ENCODE results near the gene CCNY. TPM values are rescaled to one million over a fixed set of nuclear protein-coding genes. Genes with fewer than 3 reads are reported as not detected.

The CCNY gene
- total RNA-seq, 2 donors from 2014 or later, result 40.1 to 84.6 TPM

- H3K4me3 ChIP-seq, result no peak overlapping the region
- H3K27me3 ChIP-seq (replicated peaks; ENCODE audit: insufficient read depth), result no peaks in the 10 kb centered on the region
- TF ChIP-seq CTCF (IDR thresholded peaks at IDR 0.05), result no peak
- no peaks in the 10 kb centered on the region for H3K9me3 ChIP-seq
- ATAC-seq (ENCODE audit: insufficient number of reproducible peaks, low FRiP score, low read depth), result no peak
- DNase-seq (ENCODE audit: low spot score), result no peak
- H3K4me1 ChIP-seq (ENCODE audit: control insufficient read depth in 1 of 2, low read depth in 2 of 2), result no peaks in the 10 kb centered on the region
- no peaks in the 10 kb centered on the region for H3K36me3 ChIP-seq
- H3K27ac ChIP-seq, result no peak overlapping the region
Measured at GRCh38 chr10:35505241-35505873, 169.0 kb downstream of the CCNY start.

GRCh38 chr10:35506741-35507140, 170.4 kb downstream of the CCNY start:
- Histone ChIP-seq H3K4me1 (ENCODE audit: control insufficient read depth in 1 of 2, low read depth in 2 of 2) (no peaks in the 10 kb centered on the region), H3K27ac (no peak overlapping the region), H3K36me3 (no peaks in the 10 kb centered on the region), H3K27me3 (replicated peaks; ENCODE audit: insufficient read depth) (no peaks in the 10 kb centered on the region), H3K9me3 (no peaks in the 10 kb centered on the region), H3K4me3 (no peak overlapping the region)
- no peak for ATAC-seq (ENCODE audit: insufficient number of reproducible peaks, low FRiP score, low read depth)
- no peak for DNase-seq (ENCODE audit: low spot score)
- TF ChIP-seq CTCF (IDR thresholded peaks at IDR 0.05), result no peak

- Histone ChIP-seq H3K9me3 (no peaks in the 10 kb centered on the region), H3K4me1 (ENCODE audit: control insufficient read depth in 1 of 2, low read depth in 2 of 2) (no peaks in the 10 kb centered on the region), H3K36me3 (no peaks in the 10 kb centered on the region), H3K27ac (no peak overlapping the region), H3K27me3 (replicated peaks; ENCODE audit: insufficient read depth) (no peaks in the 10 kb centered on the region), H3K4me3 (no peak overlapping the region)
- ATAC-seq (ENCODE audit: insufficient number of reproducible peaks, low FRiP score, low read depth) (no peak), DNase-seq (ENCODE audit: low spot score) (no peak)
- TF ChIP-seq CTCF (IDR thresholded peaks at IDR 0.05), result no peak
Measured at GRCh38 chr10:35507519-35508109, 171.3 kb downstream of the CCNY start.

- Histone ChIP-seq H3K9me3 (no peaks in the 10 kb centered on the region), H3K36me3 (no peaks in the 10 kb centered on the region), H3K27me3 (replicated peaks; ENCODE audit: insufficient read depth) (no peaks in the 10 kb centered on the region), H3K4me1 (ENCODE audit: control insufficient read depth in 1 of 2, low read depth in 2 of 2) (no peaks in the 10 kb centered on the region), H3K27ac (no peak overlapping the region), H3K4me3 (no peak overlapping the region)
- ATAC-seq (ENCODE audit: insufficient number of reproducible peaks, low FRiP score, low read depth) (no peak), DNase-seq (ENCODE audit: low spot score) (no peak)
- TF ChIP-seq CTCF (IDR thresholded peaks at IDR 0.05), result no peak
Measured at GRCh38 chr10:35508647-35509046, 172.3 kb downstream of the CCNY start.

GRCh38 chr10:35510891-35511290, 174.6 kb downstream of the CCNY start:
- Histone ChIP-seq H3K27me3 (replicated peaks; ENCODE audit: insufficient read depth) (no peaks in the 10 kb centered on the region), H3K27ac (no peak overlapping the region), H3K4me3 (no peak overlapping the region), H3K36me3 (no peaks in the 10 kb centered on the region), H3K4me1 (ENCODE audit: control insufficient read depth in 1 of 2, low read depth in 2 of 2) (no peaks in the 10 kb centered on the region), H3K9me3 (no peaks in the 10 kb centered on the region)
- no peak for TF ChIP-seq CTCF (IDR thresholded peaks at IDR 0.05)
- DNase-seq (ENCODE audit: low spot score), result no peak
- ATAC-seq (ENCODE audit: insufficient number of reproducible peaks, low FRiP score, low read depth), result no peak
